HG02970 (cell line): ENCODE data around the gene KRTAP5-5.
"Not testable (repeated sequence)": the region's sequence is repeated elsewhere in the genome, so short reads cannot be mapped to it uniquely, and the experiment has no call there.

Experiments used
- ATAC-seq: cut with Tn5 transposase; IDR thresholded peaks from one replicate; pipeline ENCODE4 v1.9.1; 2021; ENCODE audit warnings: mild to moderate bottlenecking, moderate library complexity, moderate number of reproducible peaks; ENCODE audit not compliant: unreplicated experiment, low FRiP score

The KRTAP5-5 gene

GRCh38 chr11:1605923-1606322 lies 23.7 kb upstream of the KRTAP5-5 start:
- ATAC-seq: not testable (repeated sequence)

- ATAC-seq: not testable (repeated sequence)
Observed at GRCh38 chr11:1607156-1607845, 22.3 kb upstream of the KRTAP5-5 start.

GRCh38 chr11:1607901-1608300 lies 21.7 kb upstream of the KRTAP5-5 start:
- not testable (repeated sequence) for ATAC-seq

- no peak for ATAC-seq
Observed at GRCh38 chr11:1608363-1608762, 21.2 kb upstream of the KRTAP5-5 start, which contains the start of gene KRTAP5-3. TSS of gene KRTAP5-3 (minus strand) at chr11:1608463. CDS start at chr11:1608385, 78 bp downstream.

- ATAC-seq: no peak
Observed at GRCh38 chr11:1618231-1618630, 11.3 kb upstream of the KRTAP5-5 start.

GRCh38 chr11:1619449-1619848 lies 10.1 kb upstream of the KRTAP5-5 start:
- ATAC-seq: no peak

- no peak for ATAC-seq
Observed at GRCh38 chr11:1622086-1622485, 7.5 kb upstream of the KRTAP5-5 start, which contains the start of gene KRTAP5-4. TSS of gene KRTAP5-4 (minus strand) at chr11:1622138. CDS start at chr11:1622093, 45 bp downstream.

- no peak for ATAC-seq
Observed at GRCh38 chr11:1623716-1624115, 5.9 kb upstream of the KRTAP5-5 start.

- no peak for ATAC-seq
Observed at GRCh38 chr11:1624621-1625020, 5.0 kb upstream of the KRTAP5-5 start.

GRCh38 chr11:1625541-1625940 lies 4.0 kb upstream of the KRTAP5-5 start:
- ATAC-seq: no peak

- ATAC-seq: no peak
Observed at GRCh38 chr11:1628506-1629325, 859 bp upstream of the KRTAP5-5 start.

- ATAC-seq: no peak
Observed at GRCh38 chr11:1630271-1630670, 696 bp downstream of the KRTAP5-5 start.

- no peak for ATAC-seq
Observed at GRCh38 chr11:1631066-1631568, 1.5 kb downstream of the KRTAP5-5 start.

- ATAC-seq: no peak
Observed at GRCh38 chr11:1632053-1632714, 2.6 kb downstream of the KRTAP5-5 start.

- ATAC-seq: no peak
Observed at GRCh38 chr11:1633864-1634263, 4.3 kb downstream of the KRTAP5-5 start.

- no peak for ATAC-seq
Observed at GRCh38 chr11:1636291-1636950, 6.8 kb downstream of the KRTAP5-5 start.

GRCh38 chr11:1637628-1638027 lies 8.1 kb downstream of the KRTAP5-5 start:
- ATAC-seq: no peak

- no peak for ATAC-seq
Observed at GRCh38 chr11:1638344-1638743, 8.8 kb downstream of the KRTAP5-5 start.

- no peak for ATAC-seq
Observed at GRCh38 chr11:1639102-1639620, 9.6 kb downstream of the KRTAP5-5 start.

GRCh38 chr11:1639666-1640065 lies 10.1 kb downstream of the KRTAP5-5 start:
- no peak for ATAC-seq
